HG03521 (cell line): ENCODE data around the gene SLC6A5.

Experiments used
- ATAC-seq: cut with Tn5 transposase; IDR thresholded peaks from one replicate; pipeline ENCODE4 v1.9.1; 2021; ENCODE audit warnings: mild to moderate bottlenecking, moderate library complexity; ENCODE audit not compliant: unreplicated experiment

The SLC6A5 gene

DNA sequence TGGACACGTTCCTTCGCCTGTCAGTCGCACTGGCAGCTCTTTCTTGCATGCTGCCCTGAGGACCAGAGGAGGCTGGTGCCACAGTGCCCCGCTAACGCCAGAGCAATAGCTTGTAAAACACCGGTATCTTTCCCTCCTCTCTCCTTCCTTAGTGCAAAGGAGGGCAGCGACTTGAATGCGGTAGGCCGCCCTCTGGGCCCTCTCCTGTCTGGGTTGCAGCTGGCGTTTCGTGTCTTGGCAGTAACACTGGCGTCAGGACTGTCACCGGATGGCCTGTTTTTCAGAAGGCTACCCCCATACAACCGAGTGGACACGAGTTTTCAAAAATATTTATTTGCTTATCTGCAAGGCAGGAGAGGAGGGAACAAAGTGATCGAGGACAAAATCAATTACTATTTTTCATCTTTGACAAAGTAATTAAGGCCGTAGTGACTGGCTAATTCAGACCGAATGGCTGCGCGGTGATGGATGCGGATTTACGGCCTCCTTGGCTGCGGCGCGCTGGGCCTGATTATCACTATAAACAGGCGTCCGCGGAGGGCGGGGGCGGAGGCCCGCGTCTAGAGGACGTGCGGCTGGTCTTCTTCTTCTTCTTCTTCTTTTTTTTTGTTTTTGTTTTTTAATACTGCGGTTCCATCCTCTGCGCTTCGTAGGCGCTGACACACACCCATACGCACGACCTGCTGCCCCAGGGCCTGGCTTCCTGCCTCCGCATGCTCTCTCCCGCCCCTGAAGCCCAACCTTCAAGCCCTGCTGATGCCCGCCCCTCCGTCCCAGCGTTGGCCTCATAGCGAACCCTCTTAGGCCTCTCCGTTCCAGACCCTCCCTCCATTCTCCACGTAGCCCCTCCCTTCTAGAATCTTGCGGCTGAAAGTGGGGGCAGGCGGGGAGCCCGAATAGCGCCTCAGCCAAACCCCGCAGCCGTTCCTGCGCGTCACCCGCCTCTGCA is 2.9 kb upstream of the SLC6A5 start:
- ATAC-seq, result no peak

DNA sequence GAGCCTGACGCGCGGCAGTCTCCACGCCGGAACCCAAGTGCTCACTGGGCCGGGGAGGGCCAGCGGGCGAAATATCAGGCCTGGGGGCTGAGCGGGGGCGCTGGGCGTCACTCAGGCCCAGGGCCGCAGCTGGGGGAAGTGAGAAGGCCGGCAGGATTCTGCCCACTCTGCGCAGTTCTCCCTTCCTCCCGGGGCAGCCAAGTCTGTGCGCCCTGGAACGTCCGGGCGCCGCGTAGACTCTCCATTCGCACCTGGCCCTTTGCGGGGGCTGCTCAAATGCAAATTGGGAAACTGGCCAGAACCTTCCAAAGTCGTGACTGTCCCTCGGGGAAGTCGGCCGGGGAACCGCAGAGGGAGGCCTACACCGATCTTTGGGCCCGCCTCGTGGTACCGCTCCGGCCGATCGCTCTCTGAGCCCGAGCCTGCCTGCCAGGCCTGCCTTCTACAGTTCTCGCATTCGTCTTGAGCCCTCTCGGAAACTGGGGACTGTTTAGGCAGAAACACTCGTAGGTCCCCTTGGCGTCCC is 2.2 kb upstream of the SLC6A5 start:
- no peak for ATAC-seq

DNA sequence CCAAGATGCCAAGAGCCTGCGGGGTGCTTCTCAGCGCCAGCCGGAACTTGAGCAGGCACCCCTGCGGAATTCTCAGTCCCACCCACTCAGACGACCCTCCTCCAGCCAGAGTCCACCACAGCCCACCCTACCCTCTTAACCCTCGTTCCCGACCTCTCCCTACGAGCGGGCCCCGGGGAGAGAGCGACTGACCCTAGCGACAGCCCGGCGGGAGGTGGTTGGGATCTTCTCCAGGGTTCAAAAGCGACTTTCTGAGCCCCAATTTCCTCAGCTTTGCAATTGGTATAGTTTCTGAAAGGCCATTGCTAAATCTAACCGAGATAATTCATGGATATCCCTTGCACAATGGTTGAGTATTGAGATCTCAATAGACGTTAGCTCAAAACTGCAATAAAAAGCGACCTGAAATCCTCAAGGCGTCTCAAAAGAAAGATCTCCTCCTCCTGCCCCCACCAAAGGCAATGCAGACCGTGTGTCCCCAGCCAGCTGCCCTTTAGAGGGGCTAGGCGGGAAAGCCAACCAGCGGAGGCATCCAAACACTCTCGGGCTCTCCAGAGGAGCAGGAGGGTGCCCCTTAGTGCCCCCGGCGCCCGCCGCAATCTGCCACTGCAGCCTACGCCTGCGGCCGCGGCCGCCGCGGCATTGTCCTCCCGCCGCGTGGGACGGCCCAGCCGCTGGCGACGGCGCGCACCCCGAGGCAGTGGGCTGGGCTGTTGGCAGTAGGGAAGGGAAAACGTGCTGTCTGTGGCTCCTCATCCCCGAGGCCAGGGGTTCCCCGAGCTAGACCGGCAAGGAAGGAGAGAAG is 1.5 kb upstream of the SLC6A5 start:
- ATAC-seq, result no peak

- no peak for ATAC-seq
These were observed 916 bp upstream of the SLC6A5 start for GRCh38 chr11:20598492-20598891.

GRCh38 chr11:20600020-20600346 is 575 bp downstream of the SLC6A5 start:
- no peak for ATAC-seq

DNA sequence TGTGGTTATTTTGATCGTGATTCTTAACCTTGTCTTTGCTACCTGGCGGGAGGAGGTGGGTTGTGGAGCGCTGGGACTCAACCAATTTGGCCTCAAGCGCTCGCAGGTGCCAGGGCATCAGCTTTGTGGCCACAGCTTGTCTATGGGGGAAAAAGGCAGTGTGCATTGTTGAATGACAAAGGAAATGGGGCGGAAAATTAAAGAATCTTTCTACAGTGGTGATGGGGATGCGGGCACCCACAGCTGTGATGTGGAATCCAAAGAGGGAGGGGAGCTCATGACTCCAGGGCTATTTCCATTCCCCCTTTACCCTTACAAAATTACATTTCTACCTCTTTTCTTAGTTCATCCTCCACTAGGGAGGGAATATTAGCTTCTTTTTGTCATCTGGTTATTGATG is 1.1 kb downstream of the SLC6A5 start:
- no peak for ATAC-seq

- ATAC-seq, result no peak
These were observed 2.0 kb downstream of the SLC6A5 start for GRCh38 chr11:20601221-20601914.

GRCh38 chr11:20604295-20604803 is 4.9 kb downstream of the SLC6A5 start:
- no peak for ATAC-seq

DNA sequence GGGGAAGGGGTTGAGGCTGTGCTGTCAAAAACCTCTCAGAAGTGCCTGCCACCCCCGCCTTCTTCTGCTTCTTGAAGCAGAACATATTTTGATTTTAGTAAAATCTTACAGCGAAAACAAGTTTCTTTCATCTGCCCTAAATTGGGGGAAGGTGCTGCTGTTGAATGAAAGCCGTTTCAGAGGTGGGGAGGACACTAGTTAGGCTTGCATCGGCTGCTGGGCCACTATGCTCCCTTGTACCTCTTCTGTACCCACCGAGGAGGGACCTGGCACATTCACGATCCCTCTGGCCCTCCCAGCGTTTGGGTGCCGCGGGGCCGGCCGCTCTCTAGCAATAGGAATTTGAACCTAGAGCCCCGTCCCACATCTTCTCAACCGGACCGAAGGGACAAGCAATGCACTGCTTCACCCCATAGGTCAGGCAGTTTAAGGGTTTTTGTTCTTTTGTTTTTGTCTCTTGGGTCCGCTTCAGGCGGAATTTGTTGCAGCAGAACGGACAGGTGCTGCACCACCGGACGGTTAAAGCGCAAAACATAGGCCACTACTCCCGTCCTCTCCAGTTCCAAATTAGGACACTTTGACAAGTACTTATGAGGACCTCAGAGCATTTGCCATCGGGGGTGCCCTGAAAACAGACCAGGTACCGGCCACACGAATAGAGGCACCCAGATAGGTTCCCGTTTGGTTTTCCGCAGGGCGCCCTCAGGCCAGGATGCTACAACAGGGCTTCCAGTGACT is 5.6 kb downstream of the SLC6A5 start:
- no peak for ATAC-seq

DNA sequence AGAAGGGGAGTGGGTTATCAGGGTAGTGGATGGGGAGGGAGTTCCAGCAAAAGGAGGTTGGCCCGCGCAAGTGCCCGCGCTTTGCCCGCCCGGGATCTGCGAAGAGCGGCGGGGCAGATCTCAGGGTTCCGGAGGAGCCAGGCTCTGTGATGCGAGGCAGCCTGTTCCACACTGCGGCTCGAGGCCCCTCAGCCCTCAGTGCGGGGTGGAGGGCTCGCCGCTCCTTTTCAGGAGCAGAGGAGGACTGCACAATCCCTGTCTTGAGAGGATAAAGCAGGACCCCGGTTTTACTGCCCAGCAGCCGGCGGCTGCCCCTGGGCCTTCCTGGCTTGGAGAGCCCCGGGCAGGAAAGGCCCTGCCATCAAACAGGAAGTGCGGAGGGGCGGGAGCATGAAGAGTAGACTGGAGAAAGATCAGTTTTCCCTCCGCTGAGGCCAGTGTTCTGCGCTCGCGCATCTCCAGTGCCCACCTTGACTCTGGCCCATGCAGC is 6.2 kb downstream of the SLC6A5 start:
- no peak for ATAC-seq

- no peak for ATAC-seq
These were observed 9.5 kb downstream of the SLC6A5 start for GRCh38 chr11:20608934-20609333.

DNA sequence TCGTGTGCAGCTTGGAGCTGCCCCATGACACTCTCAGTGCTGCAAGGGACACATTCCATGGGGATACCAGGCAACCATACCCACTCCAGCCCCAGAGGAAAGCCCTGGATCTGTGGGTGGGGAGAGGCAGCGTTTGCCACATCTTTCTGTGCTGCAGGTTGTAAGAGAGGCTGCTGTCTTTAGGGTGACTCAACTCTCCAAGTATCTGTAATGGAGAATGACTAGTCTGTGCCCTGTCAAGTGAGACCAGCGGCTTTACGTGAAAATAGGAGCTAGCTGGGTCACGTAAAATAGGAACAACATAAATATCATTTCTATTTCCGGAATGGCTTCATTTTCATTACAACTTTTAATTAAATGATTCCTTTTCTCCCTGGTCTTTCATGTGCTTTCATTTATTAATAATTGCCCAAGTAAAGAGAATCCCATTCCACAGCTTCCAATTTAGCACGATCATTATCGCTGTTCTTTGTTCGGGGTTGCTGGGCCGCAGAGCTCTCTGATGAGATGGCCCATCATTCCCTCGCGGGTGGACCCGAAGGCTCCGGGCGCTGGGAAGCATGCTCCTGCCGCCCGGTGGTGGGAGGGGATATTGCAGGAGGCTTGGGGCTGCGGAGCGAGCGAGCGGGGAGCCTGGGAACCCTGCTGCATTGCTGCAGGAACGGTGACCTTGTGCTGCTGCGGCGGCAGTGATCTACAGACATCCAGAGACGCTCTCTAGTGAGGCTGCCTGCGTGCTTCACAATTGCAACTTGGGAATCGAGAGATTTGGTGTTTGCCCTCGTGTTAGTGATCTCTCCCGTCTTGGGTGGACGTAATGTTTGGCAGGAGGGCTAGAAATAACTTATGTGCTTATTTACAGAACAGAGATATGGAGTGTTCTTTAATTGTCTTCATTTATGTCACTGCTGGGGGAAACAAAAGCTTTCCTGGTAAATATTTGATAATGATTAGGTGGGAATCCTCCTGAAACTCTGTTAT is 10.6 kb downstream of the SLC6A5 start:
- peak; percentile 97 for ATAC-seq

DNA sequence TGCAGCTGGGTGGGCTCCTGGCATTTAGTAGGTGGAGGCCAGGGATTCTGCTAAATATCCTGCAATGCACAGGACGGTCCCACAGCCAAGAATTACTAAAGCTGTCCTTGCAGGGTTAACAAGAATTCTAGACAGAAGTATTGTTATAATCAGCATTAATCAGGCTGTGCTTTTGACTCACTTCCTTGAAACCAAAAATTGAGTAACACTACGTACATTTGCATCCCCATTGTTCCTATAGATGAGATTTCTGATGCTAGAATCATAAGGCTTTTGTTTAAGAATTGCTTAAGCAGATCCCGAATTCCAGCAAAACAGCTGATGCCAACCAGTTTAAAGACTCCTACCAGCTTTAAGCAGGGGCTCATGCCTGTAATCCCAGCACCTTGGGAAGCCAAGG is 11.4 kb downstream of the SLC6A5 start:
- no peak for ATAC-seq

- no peak for ATAC-seq
These were observed 12.0 kb downstream of the SLC6A5 start for GRCh38 chr11:20611445-20611844.

- no peak for ATAC-seq
These were observed 12.5 kb downstream of the SLC6A5 start for GRCh38 chr11:20611892-20612291.

DNA sequence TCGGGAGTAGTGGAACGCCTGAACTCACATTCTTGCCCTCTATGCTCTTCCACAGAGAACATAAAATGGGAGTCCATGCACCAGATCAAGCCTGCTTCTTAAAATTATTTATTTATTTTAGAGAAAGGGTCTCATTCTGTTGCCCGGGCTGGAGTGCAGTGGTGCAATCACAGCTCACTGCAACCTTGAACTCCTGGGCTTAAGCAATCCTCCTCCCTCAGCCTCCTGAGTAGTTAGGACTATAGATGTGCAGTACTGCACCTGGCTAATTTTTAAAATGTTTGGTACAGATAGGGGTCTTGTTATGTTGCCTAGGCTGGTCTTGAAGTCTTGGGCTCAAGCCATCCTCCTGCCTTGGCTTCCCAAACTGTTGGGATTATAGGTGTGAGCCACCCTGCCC is 13.0 kb downstream of the SLC6A5 start:
- ATAC-seq, result no peak

DNA sequence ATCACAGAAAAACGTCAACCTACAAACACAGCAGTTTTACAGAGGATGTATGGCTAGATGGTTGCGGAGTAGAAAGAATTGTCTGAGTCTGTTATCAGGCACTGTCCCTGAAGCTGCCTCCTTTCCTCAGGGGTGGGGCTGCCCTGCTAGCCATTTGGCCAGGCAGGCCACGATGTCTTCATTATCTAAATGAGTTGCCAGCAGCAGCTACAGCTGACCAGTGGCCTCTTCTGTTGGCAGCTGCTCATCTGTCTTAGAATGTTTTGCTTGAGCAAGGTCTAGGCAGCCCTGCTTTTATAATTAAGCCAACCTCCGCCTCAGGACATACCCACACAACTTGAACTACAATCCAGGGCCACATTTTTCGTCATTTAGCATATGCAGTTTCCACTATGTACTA is 17.5 kb downstream of the SLC6A5 start:
- no peak for ATAC-seq

DNA sequence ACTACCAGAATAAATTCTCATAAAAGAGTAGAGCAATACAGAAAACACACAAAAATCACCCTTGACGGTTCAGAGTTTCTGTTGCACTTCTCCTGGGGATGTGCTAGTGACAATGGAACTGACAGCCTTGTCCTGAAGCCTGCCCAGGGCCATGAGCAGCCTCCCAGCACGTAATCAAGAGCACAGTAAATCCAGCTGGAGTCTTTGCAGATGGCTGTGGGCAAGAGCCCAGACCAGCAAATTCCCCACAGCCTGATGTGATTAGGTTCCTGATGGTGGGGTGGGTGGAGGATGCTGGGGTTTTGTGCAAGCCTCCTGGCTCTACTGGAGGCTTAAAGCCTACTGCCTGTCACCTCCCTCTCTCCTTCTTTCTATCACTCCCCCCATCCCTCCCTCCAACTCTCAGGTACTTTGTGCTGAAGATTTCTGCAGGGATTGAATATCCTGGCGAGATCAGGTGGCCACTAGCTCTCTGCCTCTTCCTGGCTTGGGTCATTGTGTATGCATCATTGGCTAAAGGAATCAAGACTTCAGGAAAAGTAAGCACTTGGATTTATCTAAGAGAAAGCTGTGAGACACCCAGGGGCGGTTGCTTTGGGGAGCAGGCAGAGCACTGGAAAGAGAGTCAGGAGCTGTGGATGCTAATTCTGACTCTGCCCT is 18.1 kb downstream of the SLC6A5 start:
- no peak for ATAC-seq

DNA sequence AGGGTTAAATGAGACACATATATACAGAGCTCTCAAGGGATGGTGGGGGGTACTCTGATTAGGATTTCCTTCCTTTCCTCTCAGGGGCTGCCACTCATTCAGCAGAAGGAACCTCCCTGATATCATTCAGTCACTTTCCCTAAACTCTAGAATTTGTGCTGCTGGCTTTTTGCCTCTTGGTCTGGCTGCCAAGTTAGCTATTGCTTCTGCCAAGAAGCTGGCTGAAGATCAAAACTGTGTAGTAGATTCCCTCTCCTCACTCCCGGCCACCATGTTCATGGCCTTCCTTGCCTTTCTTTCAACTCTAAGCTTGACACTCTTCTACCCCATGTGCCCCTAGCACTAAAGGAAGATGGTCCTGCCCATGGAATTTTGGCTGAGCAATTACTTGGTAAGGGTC is 18.7 kb downstream of the SLC6A5 start:
- no peak for ATAC-seq
